A549 (cell line): ENCODE data around the gene CEP192. TPM values are rescaled to one million over a fixed set of nuclear protein-coding genes. Genes with fewer than 3 reads are reported as not detected.

Experiments used
- ATAC-seq, 2 experiments: fragments of 200-7000 bp in 1 of 2; fragments of >200 bp in 1 of 2; cut with Nextera tagmentation in 1 of 2; cut with Tn5 transposase in 1 of 2; 3 replicates each; pipeline versions ENCODE4 v1.8.0 to v1.9.1; 2018 to 2020; ENCODE audit warnings: mild to moderate bottlenecking in 1 of 2, moderate library complexity in 1 of 2
- CTCF ChIA-PET: fragments of 300-600 bp; sonication (Branson Sonifier 250); formaldehyde crosslinking; extraction: SDS; loops from one replicate; lab custom pipeline; 2021; ENCODE audit warnings: antibody characterized with exemption, inconsistent platforms; lab: Yijun Ruan, JAX
- POLR2A ChIA-PET: fragments of 350-600 bp; formaldehyde crosslinking; extraction: SDS; loops from one replicate; lab custom pipeline; 2021; ENCODE audit warnings: antibody characterized with exemption, inconsistent platforms; lab: Yijun Ruan, JAX
- DNase-seq, 2 experiments: peaks; one replicate each; pipeline versions ENCODE4 v3.0.0 to v3.0.0-alpha.2; 2011 to 2016; ENCODE audit warnings: low read depth in 1 of 2, low spot score in 1 of 2
- FAIRE-seq: peaks from 2 replicates; lab custom pipeline; 2011; peaks lifted over from hg19 to GRCh38; lab: Jason Lieb, UNC
- H3K27ac ChIP-seq, 2 experiments: fragments of >200 bp; sonication (Bioruptor Twin); formaldehyde crosslinking; 3 replicates each; pipeline ENCODE4 v1.5.1; 2016 to 2017
- H3K4me1 ChIP-seq: fragments of >200 bp; sonication (Bioruptor Twin); formaldehyde crosslinking; 3 replicates; pipeline ENCODE4 v1.6.1; 2016
- H3K4me2 ChIP-seq: fragments of >200 bp; sonication (Bioruptor Twin); formaldehyde crosslinking; 3 replicates; pipeline ENCODE4 v1.6.1; 2016
- H3K4me3 ChIP-seq: fragments of >200 bp; sonication (Bioruptor Twin); formaldehyde crosslinking; 3 replicates; pipeline ENCODE4 v1.5.1; 2016
- H3K9me3 ChIP-seq: fragments of >200 bp; sonication (Bioruptor Twin); formaldehyde crosslinking; 3 replicates; pipeline ENCODE4 v1.6.1; 2016
- BHLHE40 ChIP-seq: IDR thresholded peaks from 2 replicates; pipeline ENCODE4 v1.6.1; 2012; ENCODE audit warnings: low read depth, low read length, inconsistent platforms
- CEBPB ChIP-seq, 2 experiments: fragments of >200 bp in 1 of 2; sonication (Bioruptor Twin) in 1 of 2; formaldehyde crosslinking in 1 of 2; IDR thresholded peaks; 2 replicates each; pipeline ENCODE4 v1.6.1; 2012 to 2016
- CHD2 ChIP-seq: fragments of 150-350 bp; IDR thresholded peaks from 2 replicates; pipeline ENCODE4 v1.6.1; 2014; ENCODE audit warnings: low read length; ENCODE audit not compliant: partially characterized antibody
- CHD4 ChIP-seq: fragments of 200-600 bp; sonication (generic); IDR thresholded peaks from 2 replicates; pipeline ENCODE4 v1.6.1; 2016; ENCODE audit warnings: antibody characterized with exemption, mild to moderate bottlenecking, borderline replicate concordance
- EP300 ChIP-seq, 2 experiments: fragments of >200 bp; sonication (Bioruptor Twin); formaldehyde crosslinking; IDR thresholded peaks; 2 replicates in 1 of 2; 3 replicates in 1 of 2; pipeline ENCODE4 v1.6.1; 2016 to 2017
- FOSB ChIP-seq: fragments of 250-450 bp; sonication (Bioruptor Pico); IDR thresholded peaks from 2 replicates; pipeline ENCODE4 v1.5.0; 2020; ENCODE audit warnings: mild to moderate bottlenecking, moderate library complexity
- FOXS1 ChIP-seq: fragments of 250-450 bp; sonication (Bioruptor Pico); IDR thresholded peaks from 2 replicates; pipeline ENCODE4 v1.5.0; 2020; ENCODE audit warnings: mild to moderate bottlenecking, moderate library complexity
- HDAC2 ChIP-seq: fragments of 200-600 bp; sonication (generic); IDR thresholded peaks from 2 replicates; pipeline ENCODE4 v1.6.1; 2016
- JUN ChIP-seq, 2 experiments: fragments of >200 bp; sonication (Bioruptor Twin); formaldehyde crosslinking; IDR thresholded peaks; 2 replicates in 1 of 2; 3 replicates in 1 of 2; pipeline ENCODE4 v1.6.1; 2016 to 2017
- NR3C1 ChIP-seq: fragments of >200 bp; sonication (Bioruptor Twin); formaldehyde crosslinking; IDR thresholded peaks from 3 replicates; pipeline ENCODE4 v1.6.1; 2017
- PHF8 ChIP-seq: fragments of 200-600 bp; sonication (generic); IDR thresholded peaks from 2 replicates; pipeline ENCODE4 v1.6.1; 2016; ENCODE audit warnings: low read depth, mild to moderate bottlenecking, antibody characterized with exemption, moderate library complexity, borderline replicate concordance
- RARB ChIP-seq: fragments of 250-450 bp; sonication (Bioruptor Pico); IDR thresholded peaks from 2 replicates; pipeline ENCODE4 v1.8.0; 2021; ENCODE audit warnings: mild to moderate bottlenecking, moderate library complexity
- RFX5 ChIP-seq: fragments of 450-650 bp; IDR thresholded peaks from 2 replicates; pipeline ENCODE4 v1.7.1; 2014; ENCODE audit warnings: antibody characterized with exemption, mild to moderate bottlenecking, moderate library complexity
- ZC3H11A ChIP-seq: fragments of 450-650 bp; IDR thresholded peaks from 2 replicates; pipeline ENCODE4 v1.6.1; 2014; ENCODE audit warnings: antibody characterized with exemption, mild to moderate bottlenecking
- WGBS: methylation state at CpG from one replicate; pipeline ENCODE4 v1.1.6; 2017; ENCODE audit errors: missing lambda C conversion rate; 5-methylcytosine and 5-hydroxymethylcytosine counted together
- polyA plus RNA-seq, 4 experiments: library from polyadenylated mRNA; depleted of rRNA in 3 of 4; stranded (reverse); fragments of >200 nt; fragmentation: RNase III in 1 of 4; extraction: RNeasy Plus Mini Kit Qiagen cat#74134 plus additional on column Dnase treatment in 1 of 4; gene quantifications; 2 replicates in 3 of 4; 3 replicates in 1 of 4; pipeline ENCODE4 v1.2.3, GENCODE V29; 2011 to 2017
- TF ChIP-seq, protein P1 (sequence below): IDR thresholded peaks from 2 replicates; pipeline ENCODE4 v1.6.1; 2012
- TF ChIP-seq, protein P2 (sequence below): fragments of 150-350 bp; IDR thresholded peaks from 2 replicates; pipeline ENCODE4 v1.6.1; 2014; ENCODE audit warnings: low read depth, mild to moderate bottlenecking, low read length
- TF ChIP-seq, protein P3 (sequence below): IDR thresholded peaks from 2 replicates; pipeline ENCODE4 v1.6.1; 2012
- TF ChIP-seq, protein P4 (sequence below): fragments of >200 bp; sonication (Bioruptor Twin); formaldehyde crosslinking; IDR thresholded peaks from 3 replicates; pipeline ENCODE4 v1.6.1; 2016
- TF ChIP-seq, protein P5 (sequence below): fragments of >200 bp; sonication (Bioruptor Twin); formaldehyde crosslinking; IDR thresholded peaks from 3 replicates; pipeline ENCODE4 v1.5.1; 2016
- TF ChIP-seq, protein P6 (sequence below): fragments of >200 bp; sonication (Bioruptor Twin); formaldehyde crosslinking; IDR thresholded peaks from 2 replicates; pipeline ENCODE4 v1.6.1; 2016
- TF ChIP-seq, protein P7 (sequence below): fragments of 250-450 bp; sonication (Bioruptor Pico); IDR thresholded peaks from 2 replicates; pipeline ENCODE4 v1.5.0; 2021; ENCODE audit warnings: mild to moderate bottlenecking, moderate library complexity, borderline replicate concordance

The CEP192 gene
- polyA plus RNA-seq, 2 of the 4 experiments (the other 2 are of a cell fraction): 8.9 to 21.1 TPM

DNA sequence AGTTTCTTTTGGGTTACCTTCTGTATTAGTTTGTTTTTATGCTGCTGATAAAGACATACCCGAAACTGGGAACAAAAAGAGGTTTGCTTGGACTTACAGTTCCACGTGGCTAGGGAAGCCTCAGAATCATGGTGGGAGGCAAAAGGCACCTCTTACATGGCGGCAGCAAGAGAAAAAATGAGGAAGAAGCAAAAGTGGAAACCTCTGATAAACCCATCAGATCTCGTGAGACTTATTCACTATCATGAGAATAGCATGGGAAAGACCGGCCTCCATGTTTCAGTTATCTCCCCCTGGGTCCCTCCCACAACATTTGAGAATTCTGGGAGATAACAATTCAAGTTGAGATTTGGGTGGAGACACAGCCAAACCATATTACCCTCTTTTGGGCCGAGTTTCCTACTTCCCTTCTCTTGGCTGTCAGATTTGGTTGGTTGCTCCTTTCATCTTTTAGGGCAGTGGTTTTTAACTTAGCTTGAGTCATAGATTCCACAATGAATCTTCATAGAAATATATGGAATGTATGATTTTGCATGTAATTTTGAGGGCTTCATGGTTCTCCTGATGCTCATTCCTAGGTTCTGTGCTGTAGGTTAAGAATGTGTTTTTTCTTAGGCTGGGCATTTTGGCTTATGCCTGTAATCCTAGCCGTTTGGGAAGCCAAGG lies 44.2 kb downstream of the CEP192 start (continued):
- TF ChIP-seq FOSB (CRISPR knock-in tag): no peak

DNA sequence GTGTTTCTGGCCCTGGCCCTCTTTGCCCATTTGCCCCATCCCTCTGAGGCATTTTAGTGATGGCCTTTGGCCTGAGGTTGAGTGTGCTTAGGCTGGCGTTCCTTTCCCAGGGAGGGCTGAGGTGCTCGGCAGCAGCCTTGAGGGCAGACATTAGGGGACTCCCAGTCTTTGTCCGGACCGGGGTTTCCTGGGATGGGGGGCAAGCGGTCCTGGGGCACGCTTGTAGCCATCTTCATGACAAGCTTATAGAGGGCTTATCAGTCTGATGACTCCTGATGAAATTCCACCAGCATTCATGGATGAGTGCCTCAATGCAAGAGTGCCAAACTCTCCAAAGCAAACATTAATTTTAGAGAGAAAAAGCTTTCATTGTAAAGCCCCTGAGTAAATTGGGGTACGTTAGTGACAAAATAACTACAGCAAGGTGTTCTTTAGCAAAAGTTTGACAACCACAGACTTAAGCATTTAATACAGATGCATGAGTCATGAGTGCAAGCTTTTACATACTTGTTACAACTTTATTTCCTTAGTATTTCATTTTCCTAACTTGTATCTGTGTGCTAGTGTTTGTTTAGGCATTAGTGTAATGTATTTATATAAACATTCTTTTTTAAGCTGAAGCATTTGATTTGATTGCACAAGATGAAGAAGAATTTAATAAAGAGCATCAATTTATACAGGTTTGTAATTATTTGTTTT lies 45.6 kb downstream of the CEP192 start:
- ATAC-seq (no peak), FAIRE-seq (no peak), DNase-seq (no peak)
- WGBS: 80% methylated on average over 5 of the region's 7 CpGs
- Histone ChIP-seq H3K4me2 (no peak overlapping the region), H3K4me1 (peaks cover 8% of the 10 kb centered on the region), H3K4me3 (no peak overlapping the region), H3K27ac (no peak overlapping the region), H3K9me3 (no peaks in the 10 kb centered on the region)
- TF ChIP-seq PHF8 (no peak), CEBPB (IDR thresholded peaks at IDR 0.05) (no peak), RARB (CRISPR knock-in tag) (no peak), RFX5 (no peak), CHD2 (no peak), NR3C1 (no peak), EP300 (IDR thresholded peaks at IDR 0.05) (no peak), FOXS1 (no peak), HDAC2 (no peak), BHLHE40 (no peak), CHD4 (no peak), ZC3H11A (no peak), JUN (IDR thresholded peaks at IDR 0.05) (no peak)
- TF ChIP-seq, protein P1, sequence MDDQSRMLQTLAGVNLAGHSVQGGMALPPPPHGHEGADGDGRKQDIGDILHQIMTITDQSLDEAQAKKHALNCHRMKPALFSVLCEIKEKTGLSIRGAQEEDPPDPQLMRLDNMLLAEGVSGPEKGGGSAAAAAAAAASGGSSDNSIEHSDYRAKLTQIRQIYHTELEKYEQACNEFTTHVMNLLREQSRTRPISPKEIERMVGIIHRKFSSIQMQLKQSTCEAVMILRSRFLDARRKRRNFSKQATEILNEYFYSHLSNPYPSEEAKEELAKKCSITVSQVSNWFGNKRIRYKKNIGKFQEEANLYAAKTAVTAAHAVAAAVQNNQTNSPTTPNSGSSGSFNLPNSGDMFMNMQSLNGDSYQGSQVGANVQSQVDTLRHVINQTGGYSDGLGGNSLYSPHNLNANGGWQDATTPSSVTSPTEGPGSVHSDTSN: no peak
- TF ChIP-seq, protein P2, sequence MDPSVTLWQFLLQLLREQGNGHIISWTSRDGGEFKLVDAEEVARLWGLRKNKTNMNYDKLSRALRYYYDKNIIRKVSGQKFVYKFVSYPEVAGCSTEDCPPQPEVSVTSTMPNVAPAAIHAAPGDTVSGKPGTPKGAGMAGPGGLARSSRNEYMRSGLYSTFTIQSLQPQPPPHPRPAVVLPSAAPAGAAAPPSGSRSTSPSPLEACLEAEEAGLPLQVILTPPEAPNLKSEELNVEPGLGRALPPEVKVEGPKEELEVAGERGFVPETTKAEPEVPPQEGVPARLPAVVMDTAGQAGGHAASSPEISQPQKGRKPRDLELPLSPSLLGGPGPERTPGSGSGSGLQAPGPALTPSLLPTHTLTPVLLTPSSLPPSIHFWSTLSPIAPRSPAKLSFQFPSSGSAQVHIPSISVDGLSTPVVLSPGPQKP: no peak
- TF ChIP-seq, protein P3, sequence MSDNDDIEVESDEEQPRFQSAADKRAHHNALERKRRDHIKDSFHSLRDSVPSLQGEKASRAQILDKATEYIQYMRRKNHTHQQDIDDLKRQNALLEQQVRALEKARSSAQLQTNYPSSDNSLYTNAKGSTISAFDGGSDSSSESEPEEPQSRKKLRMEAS: no peak
- TF ChIP-seq, protein P4, sequence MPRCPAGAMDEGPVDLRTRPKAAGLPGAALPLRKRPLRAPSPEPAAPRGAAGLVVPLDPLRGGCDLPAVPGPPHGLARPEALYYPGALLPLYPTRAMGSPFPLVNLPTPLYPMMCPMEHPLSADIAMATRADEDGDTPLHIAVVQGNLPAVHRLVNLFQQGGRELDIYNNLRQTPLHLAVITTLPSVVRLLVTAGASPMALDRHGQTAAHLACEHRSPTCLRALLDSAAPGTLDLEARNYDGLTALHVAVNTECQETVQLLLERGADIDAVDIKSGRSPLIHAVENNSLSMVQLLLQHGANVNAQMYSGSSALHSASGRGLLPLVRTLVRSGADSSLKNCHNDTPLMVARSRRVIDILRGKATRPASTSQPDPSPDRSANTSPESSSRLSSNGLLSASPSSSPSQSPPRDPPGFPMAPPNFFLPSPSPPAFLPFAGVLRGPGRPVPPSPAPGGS: no peak
- TF ChIP-seq, protein P5, sequence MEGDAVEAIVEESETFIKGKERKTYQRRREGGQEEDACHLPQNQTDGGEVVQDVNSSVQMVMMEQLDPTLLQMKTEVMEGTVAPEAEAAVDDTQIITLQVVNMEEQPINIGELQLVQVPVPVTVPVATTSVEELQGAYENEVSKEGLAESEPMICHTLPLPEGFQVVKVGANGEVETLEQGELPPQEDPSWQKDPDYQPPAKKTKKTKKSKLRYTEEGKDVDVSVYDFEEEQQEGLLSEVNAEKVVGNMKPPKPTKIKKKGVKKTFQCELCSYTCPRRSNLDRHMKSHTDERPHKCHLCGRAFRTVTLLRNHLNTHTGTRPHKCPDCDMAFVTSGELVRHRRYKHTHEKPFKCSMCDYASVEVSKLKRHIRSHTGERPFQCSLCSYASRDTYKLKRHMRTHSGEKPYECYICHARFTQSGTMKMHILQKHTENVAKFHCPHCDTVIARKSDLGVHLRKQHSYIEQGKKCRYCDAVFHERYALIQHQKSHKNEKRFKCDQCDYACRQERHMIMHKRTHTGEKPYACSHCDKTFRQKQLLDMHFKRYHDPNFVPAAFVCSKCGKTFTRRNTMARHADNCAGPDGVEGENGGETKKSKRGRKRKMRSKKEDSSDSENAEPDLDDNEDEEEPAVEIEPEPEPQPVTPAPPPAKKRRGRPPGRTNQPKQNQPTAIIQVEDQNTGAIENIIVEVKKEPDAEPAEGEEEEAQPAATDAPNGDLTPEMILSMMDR: no peak
- TF ChIP-seq, protein P6, sequence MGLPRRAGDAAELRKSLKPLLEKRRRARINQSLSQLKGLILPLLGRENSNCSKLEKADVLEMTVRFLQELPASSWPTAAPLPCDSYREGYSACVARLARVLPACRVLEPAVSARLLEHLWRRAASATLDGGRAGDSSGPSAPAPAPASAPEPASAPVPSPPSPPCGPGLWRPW: no peak
- TF ChIP-seq, protein P7, sequence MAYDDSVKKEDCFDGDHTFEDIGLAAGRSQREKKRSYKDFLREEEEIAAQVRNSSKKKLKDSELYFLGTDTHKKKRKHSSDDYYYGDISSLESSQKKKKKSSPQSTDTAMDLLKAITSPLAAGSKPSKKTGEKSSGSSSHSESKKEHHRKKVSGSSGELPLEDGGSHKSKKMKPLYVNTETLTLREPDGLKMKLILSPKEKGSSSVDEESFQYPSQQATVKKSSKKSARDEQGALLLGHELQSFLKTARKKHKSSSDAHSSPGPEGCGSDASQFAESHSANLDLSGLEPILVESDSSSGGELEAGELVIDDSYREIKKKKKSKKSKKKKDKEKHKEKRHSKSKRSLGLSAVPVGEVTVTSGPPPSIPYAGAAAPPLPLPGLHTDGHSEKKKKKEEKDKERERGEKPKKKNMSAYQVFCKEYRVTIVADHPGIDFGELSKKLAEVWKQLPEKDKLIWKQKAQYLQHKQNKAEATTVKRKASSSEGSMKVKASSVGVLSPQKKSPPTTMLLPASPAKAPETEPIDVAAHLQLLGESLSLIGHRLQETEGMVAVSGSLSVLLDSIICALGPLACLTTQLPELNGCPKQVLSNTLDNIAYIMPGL (CRISPR knock-in tag): no peak
- ChIA-PET CTCF (interaction anchor here (1.5 kb wide), 1 partner anchor 32 kb away, joined by 4 read pairs; no protein-coding TSS in a partner anchor), POLR2A (no interaction called here)
